HepG2 (cell line): ENCODE data around the gene EHBP1. TPM values are rescaled to one million over a fixed set of nuclear protein-coding genes. Genes with fewer than 3 reads are reported as not detected.
A peak's percentile ranks its signal among the peaks of the same experiment; 100 is the strongest.

Experiments used
- ARNTL ChIP-seq: sonication (generic); formaldehyde crosslinking; IDR thresholded peaks from 2 replicates; pipeline ENCODE4 v1.4.0; 2020; ENCODE audit warnings: mild to moderate bottlenecking, missing genetic modification reagents
- BRD4 ChIP-seq: sonication (generic); formaldehyde crosslinking; IDR thresholded peaks from 2 replicates; pipeline ENCODE4 v1.4.0; 2020; ENCODE audit warnings: missing genetic modification reagents
- DPF2 ChIP-seq: sonication (generic); formaldehyde crosslinking; IDR thresholded peaks from 2 replicates; pipeline ENCODE4 v1.4.0; 2020; ENCODE audit warnings: mild to moderate bottlenecking, low read depth, missing genetic modification reagents, borderline replicate concordance
- ELF3 ChIP-seq: IDR thresholded peaks from 2 replicates; pipeline ENCODE4 v1.6.1; 2016; ENCODE audit warnings: missing genetic modification reagents, missing compliant biosample characterization
- GPBP1L1 ChIP-seq: sonication (generic); formaldehyde crosslinking; IDR thresholded peaks from 2 replicates; pipeline ENCODE4 v1.5.0; 2020; ENCODE audit warnings: mild to moderate bottlenecking, missing genetic modification reagents
- HHEX ChIP-seq: IDR thresholded peaks from 2 replicates; pipeline ENCODE4 v1.6.1; 2016; ENCODE audit warnings: control low read depth
- MTA3 ChIP-seq: sonication (generic); formaldehyde crosslinking; IDR thresholded peaks from 2 replicates; pipeline ENCODE4 v1.4.0; 2020; ENCODE audit warnings: missing genetic modification reagents
- SAP130 ChIP-seq: IDR thresholded peaks from 2 replicates; pipeline ENCODE4 v1.6.1; 2016; ENCODE audit warnings: low read depth
- SMAD3 ChIP-seq: sonication (generic); formaldehyde crosslinking; IDR thresholded peaks from 2 replicates; pipeline ENCODE4 v1.4.0; 2020; ENCODE audit warnings: missing genetic modification reagents
- SNAI1 ChIP-seq: sonication (generic); formaldehyde crosslinking; IDR thresholded peaks from 2 replicates; pipeline ENCODE4 v1.5.0; 2020; ENCODE audit warnings: mild to moderate bottlenecking, missing genetic modification reagents, borderline replicate concordance
- SOX13 ChIP-seq, 3 experiments: fragments of 450-650 bp in 1 of 3; sonication (generic) in 1 of 3; formaldehyde crosslinking in 1 of 3; IDR thresholded peaks in 2 of 3; conservative IDR thresholded peaks in 1 of 3; 2 replicates each; pipeline versions ENCODE4 v1.5.0 to v1.6.1; 2016 to 2020; ENCODE audit warnings: antibody characterized with exemption in 1 of 3, mild to moderate bottlenecking in 1 of 3, missing compliant biosample characterization in 1 of 3, missing genetic modification reagents in 1 of 3, moderate library complexity in 1 of 3
- TEF ChIP-seq: sonication (generic); formaldehyde crosslinking; IDR thresholded peaks from 2 replicates; pipeline ENCODE4 v1.5.0; 2020; ENCODE audit warnings: missing genetic modification reagents
- ZNF253 ChIP-seq: sonication (generic); formaldehyde crosslinking; IDR thresholded peaks from 2 replicates; pipeline ENCODE4 v1.8.0; 2022; ENCODE audit warnings: mild to moderate bottlenecking, missing genetic modification reagents, borderline replicate concordance
- ZNF709 ChIP-seq: sonication (generic); formaldehyde crosslinking; IDR thresholded peaks from 2 replicates; pipeline ENCODE4 v1.5.0; 2020; ENCODE audit warnings: mild to moderate bottlenecking, missing genetic modification reagents
- ZNF883 ChIP-seq: sonication (generic); formaldehyde crosslinking; IDR thresholded peaks from 2 replicates; pipeline ENCODE4 v1.5.1; 2020; ENCODE audit warnings: mild to moderate bottlenecking, missing genetic modification reagents; ENCODE audit errors: not compliant biosample characterization
- ZSCAN25 ChIP-seq: sonication (generic); formaldehyde crosslinking; IDR thresholded peaks from 2 replicates; pipeline ENCODE4 v1.8.0; 2022; ENCODE audit warnings: mild to moderate bottlenecking, missing genetic modification reagents
- polyA plus RNA-seq, 8 experiments: library from polyadenylated mRNA; depleted of rRNA in 3 of 8; stranded (reverse) in 7 of 8; unstranded in 1 of 8; fragments of >200 nt; fragmentation: Illumina TruSeq in 4 of 8; extraction: Trizol in 4 of 8; gene quantifications; 2 replicates each; pipeline versions ENCODE4 v1.2.1 to v1.2.3, GENCODE V29; 2011 to 2016; ENCODE audit warnings: low read depth in 4 of 8, missing spikeins in 1 of 8, mixed read lengths in 1 of 8; ENCODE audit not compliant: insufficient read depth in 1 of 8
- total RNA-seq, 5 experiments: library from RNA; depleted of rRNA; stranded (reverse); fragments of >200 nt; fragmentation: Illumina TruSeq; extraction: Trizol; gene quantifications; 2 replicates each; pipeline ENCODE4 v1.2.3, GENCODE V29; 2016; ENCODE audit warnings: low read depth in 1 of 5
- TF ChIP-seq, protein P1 (sequence below): IDR thresholded peaks from 2 replicates; pipeline ENCODE4 v1.4.0; 2020; ENCODE audit warnings: mild to moderate bottlenecking, missing genetic modification reagents
- TF ChIP-seq, protein P2 (sequence below): sonication (generic); formaldehyde crosslinking; IDR thresholded peaks from 2 replicates; pipeline ENCODE4 v1.4.0; 2020; ENCODE audit warnings: mild to moderate bottlenecking, missing genetic modification reagents
- TF ChIP-seq, protein P3 (sequence below): sonication (generic); formaldehyde crosslinking; IDR thresholded peaks from 2 replicates; pipeline ENCODE4 v1.4.0; 2020; ENCODE audit warnings: mild to moderate bottlenecking, missing genetic modification reagents

The EHBP1 gene
- total and polyA plus RNA-seq, 2 of the 13 experiments (the other 11 are each of a cell fraction or from before 2014, with no cell fraction given), result 93.5 to 146 TPM

DNA sequence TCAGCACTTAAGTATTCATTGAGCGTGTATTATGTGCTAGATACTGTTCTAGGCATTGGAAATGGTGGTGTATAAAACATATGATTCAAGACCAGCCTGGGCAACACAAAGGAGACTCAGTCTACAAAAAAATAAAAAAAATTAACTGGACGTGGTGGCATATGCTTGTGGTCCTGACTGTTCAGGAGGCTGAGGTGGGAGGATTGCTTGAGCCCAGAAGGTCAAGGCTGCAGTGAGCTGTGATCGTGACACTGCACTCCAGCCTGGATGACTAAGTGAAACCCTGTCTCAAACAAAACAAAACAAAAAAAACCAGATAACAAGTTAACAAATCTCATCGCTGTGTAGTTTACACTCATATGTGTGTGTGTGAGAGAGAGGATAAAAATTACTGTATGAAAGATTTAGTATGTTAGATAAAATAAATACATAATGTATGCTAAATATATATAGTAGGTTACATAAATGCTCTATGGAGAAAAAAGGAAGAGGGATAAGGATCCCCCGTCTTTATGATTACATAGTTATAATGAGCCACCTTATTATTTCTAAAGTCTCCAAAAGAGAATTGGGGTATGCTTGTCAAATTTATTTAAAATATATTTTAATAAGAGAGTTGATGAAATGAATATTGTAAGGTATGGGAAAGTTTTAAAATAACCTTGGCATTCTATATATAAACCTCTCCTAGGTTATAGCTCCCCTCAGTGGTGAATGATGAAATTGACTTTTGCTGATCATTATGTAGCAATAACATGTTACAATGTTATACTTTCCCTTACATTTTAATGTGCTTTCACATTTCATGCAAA is 69.2 kb downstream of the EHBP1 start (continued):
- TF ChIP-seq, protein P1, sequence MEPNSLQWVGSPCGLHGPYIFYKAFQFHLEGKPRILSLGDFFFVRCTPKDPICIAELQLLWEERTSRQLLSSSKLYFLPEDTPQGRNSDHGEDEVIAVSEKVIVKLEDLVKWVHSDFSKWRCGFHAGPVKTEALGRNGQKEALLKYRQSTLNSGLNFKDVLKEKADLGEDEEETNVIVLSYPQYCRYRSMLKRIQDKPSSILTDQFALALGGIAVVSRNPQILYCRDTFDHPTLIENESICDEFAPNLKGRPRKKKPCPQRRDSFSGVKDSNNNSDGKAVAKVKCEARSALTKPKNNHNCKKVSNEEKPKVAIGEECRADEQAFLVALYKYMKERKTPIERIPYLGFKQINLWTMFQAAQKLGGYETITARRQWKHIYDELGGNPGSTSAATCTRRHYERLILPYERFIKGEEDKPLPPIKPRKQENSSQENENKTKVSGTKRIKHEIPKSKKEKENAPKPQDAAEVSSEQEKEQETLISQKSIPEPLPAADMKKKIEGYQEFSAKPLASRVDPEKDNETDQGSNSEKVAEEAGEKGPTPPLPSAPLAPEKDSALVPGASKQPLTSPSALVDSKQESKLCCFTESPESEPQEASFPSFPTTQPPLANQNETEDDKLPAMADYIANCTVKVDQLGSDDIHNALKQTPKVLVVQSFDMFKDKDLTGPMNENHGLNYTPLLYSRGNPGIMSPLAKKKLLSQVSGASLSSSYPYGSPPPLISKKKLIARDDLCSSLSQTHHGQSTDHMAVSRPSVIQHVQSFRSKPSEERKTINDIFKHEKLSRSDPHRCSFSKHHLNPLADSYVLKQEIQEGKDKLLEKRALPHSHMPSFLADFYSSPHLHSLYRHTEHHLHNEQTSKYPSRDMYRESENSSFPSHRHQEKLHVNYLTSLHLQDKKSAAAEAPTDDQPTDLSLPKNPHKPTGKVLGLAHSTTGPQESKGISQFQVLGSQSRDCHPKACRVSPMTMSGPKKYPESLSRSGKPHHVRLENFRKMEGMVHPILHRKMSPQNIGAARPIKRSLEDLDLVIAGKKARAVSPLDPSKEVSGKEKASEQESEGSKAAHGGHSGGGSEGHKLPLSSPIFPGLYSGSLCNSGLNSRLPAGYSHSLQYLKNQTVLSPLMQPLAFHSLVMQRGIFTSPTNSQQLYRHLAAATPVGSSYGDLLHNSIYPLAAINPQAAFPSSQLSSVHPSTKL (CRISPR knock-in tag), result peak; percentile 85
- TF ChIP-seq ELF3 (CRISPR knock-in tag) (peak; percentile 62), BRD4 (CRISPR knock-in tag) (no peak), ZNF883 (CRISPR knock-in tag) (no peak), ZNF253 (CRISPR knock-in tag) (no peak), ARNTL (CRISPR knock-in tag) (no peak), ZSCAN25 (CRISPR knock-in tag) (no peak), SOX13 (IDR thresholded peaks at IDR 0.05) (no peak), SOX13 (CRISPR knock-in tag; conservative IDR thresholded peaks at IDR 0.05 in 1 of 2, IDR thresholded peaks at IDR 0.05 in 1 of 2) (peak in 1 of 2 experiments; percentile 64; a peak in 2 of 4 replicates), DPF2 (CRISPR knock-in tag) (no peak), TEF (0 out of 2 replicates have a peak, but pooled peaks have one; percentile 29), ZNF709 (CRISPR knock-in tag) (no peak), MTA3 (CRISPR knock-in tag) (no peak), SAP130 (CRISPR knock-in tag) (peak; percentile 70), SNAI1 (no peak), SMAD3 (CRISPR knock-in tag) (0 out of 2 replicates have a peak, but pooled peaks have one; percentile 35), HHEX (CRISPR knock-in tag) (no peak), GPBP1L1 (CRISPR knock-in tag) (no peak)
- TF ChIP-seq, protein P2, sequence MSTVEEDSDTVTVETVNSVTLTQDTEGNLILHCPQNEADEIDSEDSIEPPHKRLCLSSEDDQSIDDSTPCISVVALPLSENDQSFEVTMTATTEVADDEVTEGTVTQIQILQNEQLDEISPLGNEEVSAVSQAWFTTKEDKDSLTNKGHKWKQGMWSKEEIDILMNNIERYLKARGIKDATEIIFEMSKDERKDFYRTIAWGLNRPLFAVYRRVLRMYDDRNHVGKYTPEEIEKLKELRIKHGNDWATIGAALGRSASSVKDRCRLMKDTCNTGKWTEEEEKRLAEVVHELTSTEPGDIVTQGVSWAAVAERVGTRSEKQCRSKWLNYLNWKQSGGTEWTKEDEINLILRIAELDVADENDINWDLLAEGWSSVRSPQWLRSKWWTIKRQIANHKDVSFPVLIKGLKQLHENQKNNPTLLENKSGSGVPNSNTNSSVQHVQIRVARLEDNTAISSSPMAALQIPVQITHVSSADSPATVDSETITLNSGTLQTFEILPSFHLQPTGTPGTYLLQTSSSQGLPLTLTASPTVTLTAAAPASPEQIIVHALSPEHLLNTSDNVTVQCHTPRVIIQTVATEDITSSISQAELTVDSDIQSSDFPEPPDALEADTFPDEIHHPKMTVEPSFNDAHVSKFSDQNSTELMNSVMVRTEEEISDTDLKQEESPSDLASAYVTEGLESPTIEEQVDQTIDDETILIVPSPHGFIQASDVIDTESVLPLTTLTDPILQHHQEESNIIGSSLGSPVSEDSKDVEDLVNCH (CRISPR knock-in tag), result no peak
- TF ChIP-seq, protein P3, sequence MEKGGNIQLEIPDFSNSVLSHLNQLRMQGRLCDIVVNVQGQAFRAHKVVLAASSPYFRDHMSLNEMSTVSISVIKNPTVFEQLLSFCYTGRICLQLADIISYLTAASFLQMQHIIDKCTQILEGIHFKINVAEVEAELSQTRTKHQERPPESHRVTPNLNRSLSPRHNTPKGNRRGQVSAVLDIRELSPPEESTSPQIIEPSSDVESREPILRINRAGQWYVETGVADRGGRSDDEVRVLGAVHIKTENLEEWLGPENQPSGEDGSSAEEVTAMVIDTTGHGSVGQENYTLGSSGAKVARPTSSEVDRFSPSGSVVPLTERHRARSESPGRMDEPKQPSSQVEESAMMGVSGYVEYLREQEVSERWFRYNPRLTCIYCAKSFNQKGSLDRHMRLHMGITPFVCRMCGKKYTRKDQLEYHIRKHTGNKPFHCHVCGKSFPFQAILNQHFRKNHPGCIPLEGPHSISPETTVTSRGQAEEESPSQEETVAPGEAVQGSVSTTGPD (CRISPR knock-in tag), result no peak
